NCI-H1417 treated with DMSO at 0.1 percent for 48 hours (cell line): ENCODE measurements around the gene ARHGEF4.

Experiments
- DNase-seq: peaks from one replicate; lab custom pipeline; 2025; lab: John Stamatoyannopoulos, UW

The ARHGEF4 gene

GRCh38 chr2:131037398-131038257 lies 200.9 kb downstream of the ARHGEF4 start:
- no peak for DNase-seq

GRCh38 chr2:131038258-131039100 lies 201.8 kb downstream of the ARHGEF4 start:
- DNase-seq, result no peak

GRCh38 chr2:131039101-131039440 lies 202.4 kb downstream of the ARHGEF4 start:
- DNase-seq, result no peak

- DNase-seq, result no peak
Observed at GRCh38 chr2:131039535-131039907, 202.8 kb downstream of the ARHGEF4 start.

GRCh38 chr2:131039908-131040660 lies 203.4 kb downstream of the ARHGEF4 start:
- DNase-seq, result no peak

- no peak for DNase-seq
Observed at GRCh38 chr2:131040661-131041401, 204.1 kb downstream of the ARHGEF4 start.

GRCh38 chr2:131041402-131042147 lies 204.9 kb downstream of the ARHGEF4 start:
- no peak for DNase-seq

- DNase-seq, result no peak
Observed at GRCh38 chr2:131042148-131042775, 205.5 kb downstream of the ARHGEF4 start.

GRCh38 chr2:131043199-131044074 lies 206.7 kb downstream of the ARHGEF4 start:
- DNase-seq, result no peak

- no peak for DNase-seq
Observed at GRCh38 chr2:131044075-131044756, 207.5 kb downstream of the ARHGEF4 start.

- no peak for DNase-seq
Observed at GRCh38 chr2:131044757-131045150, 208.0 kb downstream of the ARHGEF4 start.

GRCh38 chr2:131045286-131046027 lies 208.7 kb downstream of the ARHGEF4 start:
- no peak for DNase-seq

- DNase-seq, result no peak
Observed at GRCh38 chr2:131046028-131046917, 209.6 kb downstream of the ARHGEF4 start.

GRCh38 chr2:131046918-131047652 lies 210.4 kb downstream of the ARHGEF4 start:
- DNase-seq, result no peak

GRCh38 chr2:131047920-131048560 lies 211.3 kb downstream of the ARHGEF4 start:
- no peak for DNase-seq

- no peak for DNase-seq
Observed at GRCh38 chr2:131048641-131049040, 211.9 kb downstream of the ARHGEF4 start.
